GM10847 (cell line): ENCODE data around the gene NDUFB10.

Experiments used
- POLR2A ChIP-seq: IDR thresholded peaks from 2 replicates; pipeline ENCODE4 v1.6.1; 2011; ENCODE audit not compliant: insufficient read length; ENCODE audit errors: extremely low read depth

The NDUFB10 gene

GRCh38 chr16:1940273-1941161 lies 18.8 kb upstream of the NDUFB10 start:
- TF ChIP-seq POLR2A = no peak

- no peak for TF ChIP-seq POLR2A
Measured at GRCh38 chr16:1941162-1942046, 17.9 kb upstream of the NDUFB10 start.

GRCh38 chr16:1942047-1942809 lies 17.1 kb upstream of the NDUFB10 start:
- no peak for TF ChIP-seq POLR2A

GRCh38 chr16:1942810-1943726 lies 16.3 kb upstream of the NDUFB10 start, which contains the start of gene MSRB1:
Gene MSRB1, minus strand, starts transcription at chr16:1943199. Its CDS starts 43 bp downstream, at chr16:1943156.
- TF ChIP-seq POLR2A = peak; percentile 72

GRCh38 chr16:1944612-1945199 lies 14.6 kb upstream of the NDUFB10 start:
- no peak for TF ChIP-seq POLR2A

- no peak for TF ChIP-seq POLR2A
Measured at GRCh38 chr16:1945559-1946391, 13.6 kb upstream of the NDUFB10 start.

- TF ChIP-seq POLR2A = no peak
Measured at GRCh38 chr16:1946495-1947368, 12.6 kb upstream of the NDUFB10 start.

GRCh38 chr16:1947369-1947670 lies 12.0 kb upstream of the NDUFB10 start:
- TF ChIP-seq POLR2A = no peak

- TF ChIP-seq POLR2A = no peak
Measured at GRCh38 chr16:1949507-1949906, 9.8 kb upstream of the NDUFB10 start.

GRCh38 chr16:1950047-1950446 lies 9.3 kb upstream of the NDUFB10 start:
- no peak for TF ChIP-seq POLR2A

GRCh38 chr16:1950559-1950958 lies 8.8 kb upstream of the NDUFB10 start:
- no peak for TF ChIP-seq POLR2A

GRCh38 chr16:1953734-1954133 lies 5.6 kb upstream of the NDUFB10 start:
- TF ChIP-seq POLR2A = no peak
